CD14-positive monocyte (primary cell): Measurements from ENCODE around the gene PISD. TPM values are rescaled to one million over a fixed set of nuclear protein-coding genes. Genes with fewer than 3 reads are reported as not detected.

Source experiments
- DNase-seq, 3 donors: peaks; one replicate each; pipeline ENCODE4 v3.0.0-alpha.2; 2011 to 2022
- H2AFZ ChIP-seq: 2 replicates; pipeline ENCODE4 v1.6.0; 2012; ENCODE audit warnings: mild to moderate bottlenecking, low read depth, low read length, inconsistent platforms; ENCODE audit not compliant: insufficient read depth, poor library complexity, severe bottlenecking
- H3K27ac ChIP-seq, 2 donors: 1 replicate in 1 of 2; 2 replicates in 1 of 2; pipeline ENCODE4 v1.5.1; 2012 to 2013; ENCODE audit warnings: low read length in 2 of 2, control low read depth in 1 of 2, inconsistent platforms in 1 of 2, low read depth in 1 of 2, mild to moderate bottlenecking in 1 of 2
- H3K27me3 ChIP-seq, 2 donors: one replicate each; pipeline versions ENCODE4 v1.6.0 to v1.6.1; 2011 to 2013; ENCODE audit warnings: low read length in 2 of 2; ENCODE audit not compliant: control insufficient read depth in 2 of 2, insufficient read depth in 2 of 2
- H3K36me3 ChIP-seq, 2 donors: replicated peaks in 1 of 2; 1 replicate in 1 of 2; 2 replicates in 1 of 2; pipeline versions ENCODE4 v1.5.1 to v1.6.1; 2012 to 2013; ENCODE audit warnings: low read length in 2 of 2, control low read depth in 1 of 2, inconsistent platforms in 1 of 2, mild to moderate bottlenecking in 1 of 2; ENCODE audit not compliant: insufficient read depth in 2 of 2, control insufficient read depth in 1 of 2
- H3K4me1 ChIP-seq, 2 donors: 1 replicate in 1 of 2; 2 replicates in 1 of 2; pipeline versions ENCODE4 v1.5.1 to v1.6.1; 2012 to 2013; ENCODE audit warnings: low read length in 2 of 2, control low read depth in 1 of 2, inconsistent platforms in 1 of 2, mild to moderate bottlenecking in 1 of 2, moderate library complexity in 1 of 2; ENCODE audit not compliant: insufficient read depth in 2 of 2, control insufficient read depth in 1 of 2
- H3K4me2 ChIP-seq: replicated peaks from 2 replicates; pipeline ENCODE3; 2012; ENCODE audit warnings: low read length, moderate library complexity, mild to moderate bottlenecking; ENCODE audit not compliant: poor library complexity, severe bottlenecking; ENCODE audit errors: extremely low read depth
- H3K4me3 ChIP-seq, 3 experiments: fragments of 200-600 bp in 1 of 3; sonication (generic) in 1 of 3; replicated peaks in 1 of 3; 1 replicate in 2 of 3; 2 replicates in 1 of 3; pipeline ENCODE4 v1.5.1; 2011 to 2013; ENCODE audit warnings: low read length in 3 of 3, mild to moderate bottlenecking in 3 of 3, control low read depth in 2 of 3, low read depth in 2 of 3, inconsistent platforms in 1 of 3, moderate library complexity in 1 of 3
- H3K79me2 ChIP-seq: 2 replicates; pipeline ENCODE4 v1.6.0; 2012; ENCODE audit warnings: mild to moderate bottlenecking, control low read depth, inconsistent platforms, low read length, moderate library complexity; ENCODE audit not compliant: insufficient read depth
- H3K9ac ChIP-seq: 2 replicates; pipeline ENCODE4 v1.6.0; 2017; ENCODE audit warnings: low read length, mild to moderate bottlenecking; ENCODE audit not compliant: insufficient read depth, poor library complexity, severe bottlenecking
- H3K9me3 ChIP-seq, 2 donors: replicated peaks in 1 of 2; 1 replicate in 1 of 2; 2 replicates in 1 of 2; pipeline versions ENCODE4 v1.5.1 to v1.6.1; 2012 to 2013; ENCODE audit warnings: low read length in 2 of 2, control low read depth in 1 of 2; ENCODE audit not compliant: control insufficient read depth in 1 of 2, insufficient read depth in 1 of 2
- H4K20me1 ChIP-seq: 2 replicates; pipeline ENCODE4 v1.6.0; 2012; ENCODE audit warnings: mild to moderate bottlenecking, low read length, control low read depth, moderate library complexity; ENCODE audit not compliant: insufficient read depth
- H3K27ac Mint-ChIP-seq, 7 donors: one replicate each; pipeline ENCODE4 v1.8.0; 2020; ENCODE audit warnings: mild to moderate bottlenecking in 7 of 7, mixed read lengths in 7 of 7, moderate library complexity in 6 of 7, inconsistent platforms in 2 of 7
- H3K27me3 Mint-ChIP-seq, 3 donors: one replicate each; pipeline ENCODE4 v1.8.0; 2021 to 2022; ENCODE audit warnings: low read depth in 3 of 3, mild to moderate bottlenecking in 3 of 3, mixed read lengths in 3 of 3, moderate library complexity in 3 of 3, inconsistent platforms in 1 of 3
- H3K36me3 Mint-ChIP-seq, 2 donors: one replicate each; pipeline ENCODE4 v1.8.0; 2020; ENCODE audit warnings: mixed read lengths in 2 of 2, inconsistent platforms in 1 of 2, mild to moderate bottlenecking in 1 of 2
- H3K4me1 Mint-ChIP-seq: one replicate; pipeline ENCODE4 v1.8.0; 2020; ENCODE audit warnings: mild to moderate bottlenecking, mixed read lengths
- H3K4me3 Mint-ChIP-seq, 2 donors: one replicate each; pipeline ENCODE4 v1.8.0; 2020; ENCODE audit warnings: mild to moderate bottlenecking in 2 of 2, mixed read lengths in 2 of 2, moderate library complexity in 1 of 2
- H3K9me3 Mint-ChIP-seq, 7 donors: one replicate each; pipeline ENCODE4 v1.8.0; 2020 to 2022; ENCODE audit warnings: mixed read lengths in 7 of 7, mild to moderate bottlenecking in 6 of 7, moderate library complexity in 6 of 7, inconsistent platforms in 2 of 7
- WGBS: methylation state at CpG from one replicate; pipeline ENCODE4 v1.1.5; 2013; ENCODE audit warnings: missing lambda C conversion rate; ENCODE audit not compliant: insufficient coverage; 5-methylcytosine and 5-hydroxymethylcytosine counted together
- intact Hi-C, 2 donors: fragments of 100-400 bp; cut with micrococcal nuclease; formaldehyde crosslinking; loops; one replicate each; pipeline versions ENCODE4 v1.15.0 to v1.15.1; 2023
- polyA plus RNA-seq, 3 donors: library from polyadenylated mRNA; depleted of rRNA in 1 of 3; unstranded in 2 of 3; stranded (reverse) in 1 of 3; fragments of 300-500 nt in 2 of 3; fragments of >200 nt in 1 of 3; fragmentation: Illumina TruSeq in 2 of 3; gene quantifications; 1 replicate in 2 of 3; 2 replicates in 1 of 3; pipeline ENCODE4 v1.2.3, GENCODE V29; 2012 to 2021
- TF ChIP-seq, protein P1 (sequence below): fragments of 200-600 bp; IDR thresholded peaks from one replicate; pipeline ENCODE4 v1.8.0; 2022; ENCODE audit warnings: antibody characterized with exemption, mild to moderate bottlenecking

The PISD gene
- polyA plus RNA-seq, 3 donors, result 38.1 to 112 (median 45.3) TPM

DNA sequence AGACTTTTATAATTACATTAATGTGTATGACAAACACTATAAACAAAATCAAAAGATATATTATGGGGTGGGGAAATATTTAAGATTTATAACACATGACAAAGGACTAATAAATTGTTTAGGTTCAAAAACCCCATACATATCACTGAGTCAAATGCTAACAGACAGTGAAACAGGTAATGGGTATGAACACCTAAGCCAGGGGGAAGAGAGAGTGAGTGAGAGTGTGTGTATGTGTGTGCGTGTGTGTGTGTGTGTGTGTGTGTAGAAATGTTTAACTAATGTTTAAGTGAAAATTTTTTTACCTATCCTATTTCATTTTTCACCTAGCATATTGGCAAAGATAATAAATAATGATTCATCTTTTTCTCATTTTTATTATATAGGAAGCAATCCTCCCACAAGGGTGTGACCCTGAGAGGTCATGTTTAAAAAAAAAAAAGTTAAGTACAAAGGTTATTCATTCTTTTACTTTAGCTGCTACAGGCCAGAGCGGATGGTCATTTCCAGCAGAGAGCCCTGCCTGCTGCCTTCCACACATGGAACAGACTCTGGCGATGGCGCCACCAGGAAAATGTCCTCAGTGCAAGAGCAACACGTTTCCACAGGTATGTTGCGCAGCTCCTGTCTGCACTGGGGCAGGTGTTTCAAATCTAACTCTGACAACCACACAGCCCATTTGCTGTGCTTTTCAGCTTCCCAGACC lies 72.9 kb downstream of the PISD start:
- WGBS, result 100% methylated on average over 5 of the region's 6 CpGs
- no peak overlapping the region for H3K4me3 ChIP-seq
- H3K4me3 Mint-ChIP-seq, result no peak overlapping the region
- H3K27ac Mint-ChIP-seq, result peak overlapping the region in 2 of 7 donors; percentile 31 to 40
- H3K4me1 Mint-ChIP-seq, result peaks cover 13% of the 10 kb centered on the region
- no peak overlapping the region for H3K9ac ChIP-seq
- TF ChIP-seq, protein P1, sequence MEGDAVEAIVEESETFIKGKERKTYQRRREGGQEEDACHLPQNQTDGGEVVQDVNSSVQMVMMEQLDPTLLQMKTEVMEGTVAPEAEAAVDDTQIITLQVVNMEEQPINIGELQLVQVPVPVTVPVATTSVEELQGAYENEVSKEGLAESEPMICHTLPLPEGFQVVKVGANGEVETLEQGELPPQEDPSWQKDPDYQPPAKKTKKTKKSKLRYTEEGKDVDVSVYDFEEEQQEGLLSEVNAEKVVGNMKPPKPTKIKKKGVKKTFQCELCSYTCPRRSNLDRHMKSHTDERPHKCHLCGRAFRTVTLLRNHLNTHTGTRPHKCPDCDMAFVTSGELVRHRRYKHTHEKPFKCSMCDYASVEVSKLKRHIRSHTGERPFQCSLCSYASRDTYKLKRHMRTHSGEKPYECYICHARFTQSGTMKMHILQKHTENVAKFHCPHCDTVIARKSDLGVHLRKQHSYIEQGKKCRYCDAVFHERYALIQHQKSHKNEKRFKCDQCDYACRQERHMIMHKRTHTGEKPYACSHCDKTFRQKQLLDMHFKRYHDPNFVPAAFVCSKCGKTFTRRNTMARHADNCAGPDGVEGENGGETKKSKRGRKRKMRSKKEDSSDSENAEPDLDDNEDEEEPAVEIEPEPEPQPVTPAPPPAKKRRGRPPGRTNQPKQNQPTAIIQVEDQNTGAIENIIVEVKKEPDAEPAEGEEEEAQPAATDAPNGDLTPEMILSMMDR, result no peak
- no peak overlapping the region for H3K27ac ChIP-seq
- no peak overlapping the region for H3K4me2 ChIP-seq
- H4K20me1 ChIP-seq, result no peaks in the 10 kb centered on the region
- H3K9me3 ChIP-seq, result no peaks in the 10 kb centered on the region
- DNase-seq, result no peak
- no peak overlapping the region for H2AFZ ChIP-seq
- peaks cover 35 to 45% of the 10 kb centered on the region in 2 donors for H3K36me3 Mint-ChIP-seq
- peaks cover 8 to 12% of the 10 kb centered on the region in 2 donors for H3K4me1 ChIP-seq
- no peaks in the 10 kb centered on the region for H3K27me3 Mint-ChIP-seq
- H3K36me3 ChIP-seq, result peaks cover 20 to 47% of the 10 kb centered on the region in 2 donors
- intact Hi-C loops, result no loop called here
- H3K27me3 ChIP-seq, result no peaks in the 10 kb centered on the region
- peaks cover 0 to 3% (median 0%) of the 10 kb centered on the region in 7 donors for H3K9me3 Mint-ChIP-seq
- no peaks in the 10 kb centered on the region for H3K79me2 ChIP-seq

DNA sequence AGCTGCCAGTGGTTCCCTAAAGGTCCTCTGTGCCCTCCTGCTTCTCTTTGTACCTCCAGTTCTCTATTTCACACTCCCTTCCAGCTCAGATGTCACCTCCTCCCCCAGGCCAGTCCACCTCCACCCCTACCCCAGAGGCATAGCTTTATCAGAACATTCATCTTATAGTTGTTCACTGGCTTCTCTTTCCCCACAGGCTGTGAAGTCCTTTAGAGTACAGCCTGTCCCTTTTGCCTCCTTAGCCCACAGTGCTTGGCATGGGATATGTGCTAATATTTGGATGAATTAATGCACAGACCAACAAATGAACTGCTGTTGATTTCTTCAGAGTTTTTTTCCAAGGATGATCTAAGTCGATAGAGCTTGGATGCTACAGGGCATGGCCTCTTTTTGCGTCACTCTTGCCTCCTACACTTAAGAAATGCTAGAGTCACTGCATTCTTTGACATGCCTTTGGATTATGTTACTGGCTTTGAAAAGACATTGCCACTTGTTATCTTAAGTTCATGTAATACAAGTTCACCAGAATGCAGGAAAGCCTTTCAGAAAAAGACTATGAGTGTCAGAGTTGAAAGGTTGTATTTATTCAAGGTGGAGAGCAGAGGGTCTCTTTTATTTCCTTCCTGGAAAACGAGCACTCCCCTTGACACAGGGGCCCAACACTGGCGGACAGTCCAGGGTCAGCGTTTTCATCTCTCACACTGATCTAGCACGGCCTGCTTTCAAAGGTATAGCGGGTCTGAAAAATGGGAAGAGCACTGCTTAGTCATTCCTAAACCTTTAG lies 75.7 kb downstream of the PISD start:
- Mint-ChIP-seq H3K27me3 (no peaks in the 10 kb centered on the region), H3K9me3 (peaks cover 0 to 3% (median 0%) of the 10 kb centered on the region in 7 donors), H3K36me3 (peaks cover 39 to 50% of the 10 kb centered on the region in 2 donors), H3K4me1 (peaks cover 21% of the 10 kb centered on the region), H3K27ac (peak overlapping the region in 3 of 7 donors; percentile 6 to 40 (median 20)), H3K4me3 (no peak overlapping the region)
- H3K27me3 ChIP-seq, result no peaks in the 10 kb centered on the region
- TF ChIP-seq, protein P1, result no peak
- H2AFZ ChIP-seq, result no peak overlapping the region
- H4K20me1 ChIP-seq, result no peaks in the 10 kb centered on the region
- DNase-seq, result no peak
- intact Hi-C loops, result no loop called here
- no peak overlapping the region for H3K4me2 ChIP-seq
- no peak overlapping the region for H3K4me3 ChIP-seq
- no peaks in the 10 kb centered on the region for H3K9me3 ChIP-seq
- peak overlapping the region in 1 of 2 donors; percentile 13 for H3K27ac ChIP-seq
- peaks cover 20 to 47% of the 10 kb centered on the region in 2 donors for H3K36me3 ChIP-seq
- peak overlapping the region; percentile 10 for H3K9ac ChIP-seq
- no peaks in the 10 kb centered on the region for H3K79me2 ChIP-seq
- H3K4me1 ChIP-seq, result peaks cover 14 to 20% of the 10 kb centered on the region in 2 donors
- WGBS, result 100% methylated on average over 3 of the region's 7 CpGs
